ENCODE results near the gene CAPN8.

- no peak for TF ChIP-seq CTCF (IDR thresholded peaks at IDR 0.05)
- TF ChIP-seq POLR2A (IDR thresholded peaks at IDR 0.05), result no peak
Observed at GRCh38 chr1:223647249-223647648, 18.3 kb downstream of the CAPN8 start.

All from testis (tissue), 2 donors.